NCI-H69 (cell line): ENCODE results near the gene BAIAP2.
"Not testable (repeated sequence)": the region's sequence is repeated elsewhere in the genome, so short reads cannot be mapped to it uniquely, and the experiment has no call there.

Experiments
- DNase-seq: peaks from one replicate; lab custom pipeline; 2025; lab: John Stamatoyannopoulos, UW

The BAIAP2 gene

GRCh38 chr17:81068411-81069134, 33.6 kb downstream of the BAIAP2 start:
- DNase-seq: no peak

- DNase-seq: no peak
These were observed 34.2 kb downstream of the BAIAP2 start for GRCh38 chr17:81069135-81069645.

GRCh38 chr17:81070541-81071246, 35.7 kb downstream of the BAIAP2 start:
- DNase-seq: no peak

GRCh38 chr17:81071761-81072741, 37.1 kb downstream of the BAIAP2 start:
- no peak for DNase-seq

GRCh38 chr17:81073967-81074839, 39.3 kb downstream of the BAIAP2 start:
- DNase-seq: no peak

GRCh38 chr17:81074875-81075274, 39.9 kb downstream of the BAIAP2 start:
- DNase-seq: peak; percentile 61

- no peak for DNase-seq
These were observed 40.4 kb downstream of the BAIAP2 start for GRCh38 chr17:81075307-81075706.

- peak; percentile 98 for DNase-seq
These were observed 41.3 kb downstream of the BAIAP2 start for GRCh38 chr17:81076141-81076679.

GRCh38 chr17:81078026-81078913, 43.3 kb downstream of the BAIAP2 start:
- not testable (repeated sequence) for DNase-seq

- DNase-seq: peak; percentile 39
These were observed 45.1 kb downstream of the BAIAP2 start for GRCh38 chr17:81080019-81080418.

- DNase-seq: no peak
These were observed 46.5 kb downstream of the BAIAP2 start for GRCh38 chr17:81081222-81082176.

- DNase-seq: no peak
These were observed 47.5 kb downstream of the BAIAP2 start for GRCh38 chr17:81082177-81083073.

- DNase-seq: no peak
These were observed 48.3 kb downstream of the BAIAP2 start for GRCh38 chr17:81083125-81083765.

- no peak for DNase-seq
These were observed 49.9 kb downstream of the BAIAP2 start for GRCh38 chr17:81084680-81085419.

- DNase-seq: no peak
These were observed 50.5 kb downstream of the BAIAP2 start for GRCh38 chr17:81085420-81085911.
